Nephron (organoid): ENCODE measurements around the gene FGF6.

Source experiments
- H3K27ac Mint-ChIP-seq, 3 experiments: 2 replicates each; pipeline ENCODE4 v1.8.0; 2020; ENCODE audit warnings: mixed read lengths in 3 of 3, mild to moderate bottlenecking in 2 of 3, moderate library complexity in 1 of 3
- H3K27me3 Mint-ChIP-seq: 2 replicates; pipeline ENCODE4 v1.8.0; 2021; ENCODE audit warnings: low read depth, mild to moderate bottlenecking, moderate library complexity, mixed read lengths
- H3K36me3 Mint-ChIP-seq: 2 replicates; pipeline ENCODE4 v1.8.0; 2020; ENCODE audit warnings: low read depth, mixed read lengths
- H3K4me1 Mint-ChIP-seq: 2 replicates; pipeline ENCODE4 v1.8.0; 2020; ENCODE audit warnings: mixed read lengths
- H3K4me3 Mint-ChIP-seq, 3 experiments: 2 replicates each; pipeline ENCODE4 v1.8.0; 2020; ENCODE audit warnings: mild to moderate bottlenecking in 3 of 3, mixed read lengths in 3 of 3, moderate library complexity in 2 of 3
- H3K9me3 Mint-ChIP-seq: 2 replicates; pipeline ENCODE4 v1.8.0; 2020; ENCODE audit warnings: mixed read lengths
- TF ChIP-seq, protein P1 (sequence below), 3 experiments: fragments of 200-600 bp; sonication (generic); IDR thresholded peaks; one replicate each; pipeline ENCODE4 v1.5.0; 2021; ENCODE audit warnings: antibody characterized with exemption in 3 of 3; ENCODE audit not compliant: unreplicated experiment in 3 of 3

The FGF6 gene

DNA sequence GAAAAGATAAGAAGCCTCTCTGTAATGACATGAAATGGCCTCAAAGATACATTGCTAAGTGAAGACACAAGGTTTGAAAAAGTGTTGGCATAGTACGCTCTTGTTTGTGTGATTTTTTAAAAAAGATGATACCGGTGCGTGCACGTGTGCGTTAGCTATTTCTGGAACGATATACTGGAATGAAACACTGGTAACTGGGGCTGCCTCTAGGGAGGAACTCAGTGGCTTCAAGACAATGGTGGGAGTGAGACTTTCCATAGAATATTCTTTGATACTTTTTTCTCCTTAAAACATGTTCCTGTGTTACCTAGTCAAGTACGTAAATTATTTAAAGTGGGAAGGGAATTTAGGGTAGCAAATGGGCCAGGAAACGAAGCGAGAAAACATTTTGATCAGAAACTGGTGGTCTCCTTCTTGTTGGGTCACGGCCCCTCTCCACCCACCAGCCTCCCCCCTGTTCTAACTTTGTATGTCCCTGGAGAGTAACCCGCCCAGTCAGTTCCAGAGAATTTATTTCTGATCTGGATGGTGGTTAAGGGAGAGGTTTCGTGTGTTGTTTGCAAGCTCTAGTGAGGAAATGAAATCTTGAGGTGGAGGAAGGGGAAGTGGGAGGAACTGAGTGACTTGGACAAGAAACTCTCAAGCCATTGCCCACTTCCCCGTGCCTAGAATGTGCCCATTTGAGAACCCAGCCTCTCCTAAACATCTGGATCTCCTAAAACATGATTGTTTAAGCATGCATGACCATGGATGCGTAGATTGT lies 6.6 kb downstream of the FGF6 start:
- Mint-ChIP-seq H3K27ac (no peak overlapping the region), H3K36me3 (no peaks in the 10 kb centered on the region), H3K4me3 (no peak overlapping the region), H3K4me1 (peaks cover 41% of the 10 kb centered on the region), H3K27me3 (peaks cover 37% of the 10 kb centered on the region), H3K9me3 (no peaks in the 10 kb centered on the region)
- TF ChIP-seq, protein P1, sequence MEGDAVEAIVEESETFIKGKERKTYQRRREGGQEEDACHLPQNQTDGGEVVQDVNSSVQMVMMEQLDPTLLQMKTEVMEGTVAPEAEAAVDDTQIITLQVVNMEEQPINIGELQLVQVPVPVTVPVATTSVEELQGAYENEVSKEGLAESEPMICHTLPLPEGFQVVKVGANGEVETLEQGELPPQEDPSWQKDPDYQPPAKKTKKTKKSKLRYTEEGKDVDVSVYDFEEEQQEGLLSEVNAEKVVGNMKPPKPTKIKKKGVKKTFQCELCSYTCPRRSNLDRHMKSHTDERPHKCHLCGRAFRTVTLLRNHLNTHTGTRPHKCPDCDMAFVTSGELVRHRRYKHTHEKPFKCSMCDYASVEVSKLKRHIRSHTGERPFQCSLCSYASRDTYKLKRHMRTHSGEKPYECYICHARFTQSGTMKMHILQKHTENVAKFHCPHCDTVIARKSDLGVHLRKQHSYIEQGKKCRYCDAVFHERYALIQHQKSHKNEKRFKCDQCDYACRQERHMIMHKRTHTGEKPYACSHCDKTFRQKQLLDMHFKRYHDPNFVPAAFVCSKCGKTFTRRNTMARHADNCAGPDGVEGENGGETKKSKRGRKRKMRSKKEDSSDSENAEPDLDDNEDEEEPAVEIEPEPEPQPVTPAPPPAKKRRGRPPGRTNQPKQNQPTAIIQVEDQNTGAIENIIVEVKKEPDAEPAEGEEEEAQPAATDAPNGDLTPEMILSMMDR (IDR thresholded peaks at IDR 0.05; ENCODE audit: unreplicated experiment in 3 of 3), result no peak

DNA sequence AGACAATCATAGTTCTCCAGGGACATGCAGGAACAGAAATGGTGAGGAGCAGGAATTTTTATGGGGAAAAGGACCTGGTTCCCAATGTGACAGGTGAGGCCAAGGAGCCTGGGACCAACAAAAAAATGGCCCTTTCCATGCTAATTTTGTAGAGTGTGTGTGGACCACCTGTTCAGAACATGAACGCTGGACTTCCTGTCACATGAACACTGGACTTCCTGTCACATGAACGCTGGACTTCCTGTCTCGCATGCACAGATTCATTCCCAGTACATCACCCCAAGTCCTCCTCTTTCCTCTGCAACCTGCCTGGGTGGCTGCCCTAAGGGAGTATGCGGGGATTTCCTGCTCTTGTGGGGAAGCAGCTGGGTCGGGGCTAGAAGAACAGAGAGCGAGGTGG lies 10.1 kb downstream of the FGF6 start:
- no peaks in the 10 kb centered on the region for H3K36me3 Mint-ChIP-seq
- no peak overlapping the region for H3K4me3 Mint-ChIP-seq
- no peak overlapping the region for H3K27ac Mint-ChIP-seq
- peaks cover 31% of the 10 kb centered on the region for H3K27me3 Mint-ChIP-seq
- TF ChIP-seq, protein P1 (IDR thresholded peaks at IDR 0.05; ENCODE audit: unreplicated experiment in 3 of 3), result no peak
- H3K9me3 Mint-ChIP-seq, result no peaks in the 10 kb centered on the region
- H3K4me1 Mint-ChIP-seq, result peaks cover 40% of the 10 kb centered on the region

DNA sequence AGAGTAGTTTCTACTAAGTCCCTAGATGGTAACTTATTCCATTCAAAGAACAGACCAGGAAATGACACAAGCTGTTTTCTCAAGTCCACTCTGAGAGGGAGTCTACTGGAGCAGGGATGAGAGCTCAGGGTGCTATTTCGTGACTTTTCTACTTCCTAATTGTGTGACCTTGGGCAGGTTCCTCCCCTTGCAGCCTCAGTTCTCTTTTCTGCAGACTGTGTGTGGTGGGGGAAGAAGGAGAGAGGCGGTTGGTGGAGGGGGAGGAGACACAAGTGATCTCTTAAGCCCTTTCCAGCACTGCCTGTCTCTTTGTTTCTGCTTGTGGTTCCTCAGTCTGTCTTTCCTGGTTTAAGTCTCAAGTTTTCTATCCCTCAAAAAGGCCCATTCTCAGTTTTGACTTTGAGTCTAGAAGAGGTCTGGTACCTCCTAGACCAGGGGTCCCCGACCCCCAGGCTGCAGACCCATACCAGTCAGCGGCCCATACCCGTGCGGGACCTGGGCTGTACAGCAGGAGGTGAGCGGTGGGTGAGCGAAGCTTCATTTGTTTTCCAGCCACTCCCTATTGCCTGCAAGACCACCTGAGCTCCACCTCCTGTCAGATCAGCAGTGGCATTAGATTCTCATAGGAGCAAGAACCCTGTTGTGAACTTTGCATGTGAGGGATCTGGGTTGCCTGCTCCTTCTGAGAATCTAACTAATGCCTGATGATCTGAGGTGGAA lies 10.7 kb downstream of the FGF6 start:
- Mint-ChIP-seq H3K4me3 (no peak overlapping the region), H3K4me1 (peaks cover 39% of the 10 kb centered on the region), H3K36me3 (no peaks in the 10 kb centered on the region), H3K27ac (no peak overlapping the region), H3K27me3 (peaks cover 28% of the 10 kb centered on the region), H3K9me3 (no peaks in the 10 kb centered on the region)
- TF ChIP-seq, protein P1 (IDR thresholded peaks at IDR 0.05; ENCODE audit: unreplicated experiment in 3 of 3), result no peak

DNA sequence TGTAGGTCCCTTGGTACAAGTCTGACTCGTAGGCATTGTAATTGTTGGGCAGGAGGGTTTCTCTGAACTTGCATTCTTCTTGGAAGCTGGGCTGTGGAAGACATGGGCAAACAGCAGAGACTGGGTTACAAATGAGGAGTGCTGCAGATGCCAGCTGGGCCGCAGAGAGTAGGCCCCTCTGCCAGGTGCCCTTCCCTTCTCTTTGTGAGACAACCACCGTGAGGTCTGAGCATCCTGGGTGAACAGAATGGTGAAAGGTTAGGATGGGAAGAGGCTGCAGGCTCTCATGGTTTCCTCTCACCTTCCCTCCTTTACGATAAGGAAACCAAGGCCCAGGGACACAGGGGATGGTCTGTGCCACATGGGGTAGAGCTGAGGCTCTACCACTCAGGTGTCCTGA lies 11.3 kb downstream of the FGF6 start:
- TF ChIP-seq, protein P1 (IDR thresholded peaks at IDR 0.05; ENCODE audit: unreplicated experiment in 3 of 3), result no peak
- H3K4me3 Mint-ChIP-seq, result peak overlapping the region in 1 of 3 experiments; percentile 24
- H3K36me3 Mint-ChIP-seq, result no peaks in the 10 kb centered on the region
- peaks cover 23% of the 10 kb centered on the region for H3K27me3 Mint-ChIP-seq
- no peaks in the 10 kb centered on the region for H3K9me3 Mint-ChIP-seq
- H3K4me1 Mint-ChIP-seq, result peaks cover 33% of the 10 kb centered on the region
- no peak overlapping the region for H3K27ac Mint-ChIP-seq

DNA sequence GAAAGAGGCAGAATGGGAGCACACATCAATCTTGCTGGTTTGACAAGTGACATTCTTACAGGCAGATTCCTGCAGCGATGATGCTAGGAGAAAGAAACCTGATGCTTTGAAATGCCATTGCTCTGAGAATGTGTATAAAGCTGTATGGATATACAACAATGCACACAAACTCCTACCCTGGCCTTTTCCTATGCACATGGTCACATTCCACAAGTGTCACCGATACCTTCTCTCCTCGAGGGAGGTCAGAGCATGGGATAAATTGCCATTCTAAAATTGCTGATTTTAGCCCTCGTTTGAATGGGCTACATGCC lies 11.9 kb downstream of the FGF6 start:
- peaks cover 18% of the 10 kb centered on the region for H3K27me3 Mint-ChIP-seq
- H3K4me3 Mint-ChIP-seq, result no peak overlapping the region
- H3K9me3 Mint-ChIP-seq, result no peaks in the 10 kb centered on the region
- H3K4me1 Mint-ChIP-seq, result peaks cover 28% of the 10 kb centered on the region
- TF ChIP-seq, protein P1 (IDR thresholded peaks at IDR 0.05; ENCODE audit: unreplicated experiment in 3 of 3), result no peak
- peak overlapping the region in 1 of 3 experiments; percentile 68 for H3K27ac Mint-ChIP-seq
- H3K36me3 Mint-ChIP-seq, result no peaks in the 10 kb centered on the region
